Mononuclear cell (primary cell): ENCODE measurements around the gene COPS3. TPM values are rescaled to one million over a fixed set of nuclear protein-coding genes. Genes with fewer than 3 reads are reported as not detected.

ENCODE experiments used
- H3K27me3 ChIP-seq: 2 replicates; pipeline ENCODE4 v1.6.0; 2011; ENCODE audit warnings: low read length, control low read depth; ENCODE audit not compliant: insufficient read depth
- H3K4me1 ChIP-seq: 2 replicates; pipeline ENCODE4 v1.5.1; 2011; ENCODE audit warnings: mild to moderate bottlenecking, low read length, control low read depth; ENCODE audit not compliant: insufficient read depth
- H3K4me3 ChIP-seq: 2 replicates; pipeline ENCODE4 v1.5.1; 2011; ENCODE audit warnings: mild to moderate bottlenecking, low read length, moderate library complexity
- H3K9me3 ChIP-seq: 2 replicates; pipeline ENCODE4 v1.5.1; 2011; ENCODE audit warnings: low read depth, mild to moderate bottlenecking, control low read depth, low read length
- total RNA-seq: library from RNA; depleted of rRNA; stranded (reverse); fragments of >200 nt; gene quantifications from one replicate; pipeline ENCODE4 v1.2.3, GENCODE V29; 2012

The COPS3 gene
- total RNA-seq, 1 donor, result 99.7 TPM

DNA sequence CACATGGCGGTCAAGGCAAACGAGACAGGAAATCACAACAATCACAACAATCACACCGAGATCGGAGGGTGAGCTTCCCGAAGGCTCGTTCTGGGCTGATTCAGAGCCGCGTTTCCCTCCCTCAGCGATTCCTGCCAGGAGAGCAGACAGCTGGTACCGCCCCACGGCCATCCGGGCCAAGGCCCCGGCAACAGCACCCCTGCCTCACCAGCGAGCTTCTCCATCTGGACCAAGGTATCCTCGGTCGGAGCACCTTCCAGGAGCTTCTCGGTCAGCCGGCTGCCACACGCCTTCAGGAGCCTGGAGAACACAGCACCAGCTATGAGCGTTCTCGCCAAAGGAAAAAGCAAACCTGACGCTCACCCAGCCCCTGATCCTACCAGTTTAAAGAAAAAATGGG, 59.7 kb downstream of the COPS3 start:
- no peaks in the 10 kb centered on the region for H3K27me3 ChIP-seq
- H3K4me1 ChIP-seq, result no peaks in the 10 kb centered on the region
- H3K9me3 ChIP-seq, result no peaks in the 10 kb centered on the region
- no peak overlapping the region for H3K4me3 ChIP-seq

DNA sequence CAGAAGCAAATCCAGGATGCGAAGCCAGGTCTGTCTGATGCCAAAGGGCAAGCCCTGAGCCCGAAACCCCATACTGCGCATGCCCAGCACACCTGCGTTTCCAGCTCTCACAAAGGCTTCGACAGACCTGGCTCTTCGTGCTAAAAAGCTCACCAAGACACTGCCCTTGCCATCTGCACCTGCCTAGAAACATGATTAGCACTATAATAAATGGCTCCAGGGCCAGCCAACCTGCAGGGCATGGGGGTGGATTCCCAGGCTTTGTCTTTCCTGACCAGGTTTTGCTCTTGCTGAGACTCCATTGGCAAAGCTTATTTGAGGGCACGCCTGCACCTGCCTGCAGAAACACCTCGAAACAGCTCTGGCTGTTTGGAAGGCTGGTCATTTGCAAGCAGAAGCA, 60.5 kb downstream of the COPS3 start:
- no peaks in the 10 kb centered on the region for H3K27me3 ChIP-seq
- H3K9me3 ChIP-seq, result no peaks in the 10 kb centered on the region
- no peak overlapping the region for H3K4me3 ChIP-seq
- H3K4me1 ChIP-seq, result no peaks in the 10 kb centered on the region

GRCh38 chr17:17217995-17218394, 63.1 kb downstream of the COPS3 start:
- Histone ChIP-seq H3K4me3 (no peak overlapping the region), H3K27me3 (no peaks in the 10 kb centered on the region), H3K9me3 (no peaks in the 10 kb centered on the region), H3K4me1 (no peaks in the 10 kb centered on the region)

DNA sequence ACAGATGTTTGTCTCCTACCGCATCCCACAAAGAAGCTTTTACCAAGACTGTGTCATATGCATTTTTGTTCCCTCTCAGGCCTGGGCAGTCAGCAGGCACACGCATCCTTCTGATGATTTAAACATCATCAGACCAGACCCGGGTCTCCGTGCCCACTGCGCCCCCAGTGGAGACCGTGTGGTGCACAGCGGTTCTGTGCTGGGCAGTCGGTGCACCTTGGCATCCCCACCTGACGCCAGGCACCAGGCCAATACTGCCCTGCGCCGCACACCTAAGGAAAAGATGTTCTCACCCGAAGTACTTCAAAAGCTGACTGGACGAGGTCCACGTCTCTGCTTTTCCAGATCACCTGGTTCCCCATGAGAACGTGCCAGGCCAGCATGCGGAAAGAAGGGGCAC, 64.3 kb downstream of the COPS3 start:
- H3K4me3 ChIP-seq, result no peak overlapping the region
- H3K9me3 ChIP-seq, result no peaks in the 10 kb centered on the region
- no peaks in the 10 kb centered on the region for H3K27me3 ChIP-seq
- no peaks in the 10 kb centered on the region for H3K4me1 ChIP-seq

GRCh38 chr17:17216236-17216635, 64.8 kb downstream of the COPS3 start:
- no peak overlapping the region for H3K4me3 ChIP-seq
- no peaks in the 10 kb centered on the region for H3K4me1 ChIP-seq
- no peaks in the 10 kb centered on the region for H3K27me3 ChIP-seq
- no peaks in the 10 kb centered on the region for H3K9me3 ChIP-seq

DNA sequence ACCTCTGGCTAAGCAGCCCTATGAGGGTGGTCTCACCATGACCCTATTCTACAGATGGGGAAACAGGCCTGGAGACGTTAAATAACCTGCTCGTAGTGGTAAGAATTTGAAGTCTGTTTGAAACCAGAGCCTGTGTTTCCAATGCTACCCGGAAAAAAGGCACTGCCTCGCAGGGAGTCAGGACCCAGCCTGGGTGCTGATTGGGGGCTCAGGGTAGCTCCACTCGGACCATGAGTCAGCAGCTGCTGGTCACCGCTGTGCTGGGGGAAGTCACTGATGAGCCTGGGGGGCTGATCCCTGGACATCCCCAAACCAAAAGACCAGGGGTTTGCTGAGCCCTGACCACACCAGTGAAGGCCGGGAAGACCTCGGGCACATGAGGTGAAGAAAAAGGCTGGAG, 65.5 kb downstream of the COPS3 start:
- no peaks in the 10 kb centered on the region for H3K4me1 ChIP-seq
- no peak overlapping the region for H3K4me3 ChIP-seq
- no peaks in the 10 kb centered on the region for H3K9me3 ChIP-seq
- no peaks in the 10 kb centered on the region for H3K27me3 ChIP-seq

- Histone ChIP-seq H3K4me3 (no peak overlapping the region), H3K27me3 (no peaks in the 10 kb centered on the region), H3K4me1 (no peaks in the 10 kb centered on the region), H3K9me3 (no peaks in the 10 kb centered on the region)
Measured at GRCh38 chr17:17214646-17215436, 66.2 kb downstream of the COPS3 start.

GRCh38 chr17:17213775-17214174, 67.3 kb downstream of the COPS3 start:
- H3K4me3 ChIP-seq, result no peak overlapping the region
- H3K4me1 ChIP-seq, result no peaks in the 10 kb centered on the region
- no peaks in the 10 kb centered on the region for H3K27me3 ChIP-seq
- no peaks in the 10 kb centered on the region for H3K9me3 ChIP-seq

DNA sequence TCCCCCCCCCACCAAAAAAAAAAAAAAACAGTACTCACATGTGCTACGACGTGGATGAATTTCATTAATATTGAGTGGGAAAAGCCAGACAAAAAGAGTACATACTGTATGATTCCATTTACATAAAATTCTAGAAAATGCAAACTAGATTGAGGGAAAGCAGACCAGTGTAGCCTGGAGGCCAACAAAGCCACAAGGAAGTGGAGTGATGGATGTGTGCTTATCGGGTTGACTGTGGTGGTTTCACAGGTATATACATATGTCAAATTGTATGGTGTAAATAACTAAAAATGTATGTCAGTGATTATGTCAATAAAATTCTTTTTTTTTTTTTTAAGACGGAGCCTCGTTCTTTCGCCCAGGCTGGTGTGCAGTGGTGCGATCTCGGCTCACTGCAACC, 73.0 kb downstream of the COPS3 start:
- Histone ChIP-seq H3K4me1 (peaks cover 30% of the 10 kb centered on the region), H3K9me3 (no peaks in the 10 kb centered on the region), H3K27me3 (no peaks in the 10 kb centered on the region), H3K4me3 (no peak overlapping the region)

- H3K9me3 ChIP-seq, result no peaks in the 10 kb centered on the region
- H3K4me1 ChIP-seq, result peaks cover 30% of the 10 kb centered on the region
- H3K27me3 ChIP-seq, result no peaks in the 10 kb centered on the region
- no peak overlapping the region for H3K4me3 ChIP-seq
Measured at GRCh38 chr17:17206913-17207335, 74.1 kb downstream of the COPS3 start.

GRCh38 chr17:17206124-17206912, 74.7 kb downstream of the COPS3 start, which contains the start of gene PLD6:
TSS of gene PLD6 (minus strand) at chr17:17206333. CDS start at chr17:17206286, 47 bp downstream.
- peak within 1 kb of the TSS; percentile 38 for H3K4me3 ChIP-seq
- no peaks in the 10 kb centered on the region for H3K9me3 ChIP-seq
- peaks cover 30% of the 10 kb centered on the region for H3K4me1 ChIP-seq
- H3K27me3 ChIP-seq, result no peaks in the 10 kb centered on the region

DNA sequence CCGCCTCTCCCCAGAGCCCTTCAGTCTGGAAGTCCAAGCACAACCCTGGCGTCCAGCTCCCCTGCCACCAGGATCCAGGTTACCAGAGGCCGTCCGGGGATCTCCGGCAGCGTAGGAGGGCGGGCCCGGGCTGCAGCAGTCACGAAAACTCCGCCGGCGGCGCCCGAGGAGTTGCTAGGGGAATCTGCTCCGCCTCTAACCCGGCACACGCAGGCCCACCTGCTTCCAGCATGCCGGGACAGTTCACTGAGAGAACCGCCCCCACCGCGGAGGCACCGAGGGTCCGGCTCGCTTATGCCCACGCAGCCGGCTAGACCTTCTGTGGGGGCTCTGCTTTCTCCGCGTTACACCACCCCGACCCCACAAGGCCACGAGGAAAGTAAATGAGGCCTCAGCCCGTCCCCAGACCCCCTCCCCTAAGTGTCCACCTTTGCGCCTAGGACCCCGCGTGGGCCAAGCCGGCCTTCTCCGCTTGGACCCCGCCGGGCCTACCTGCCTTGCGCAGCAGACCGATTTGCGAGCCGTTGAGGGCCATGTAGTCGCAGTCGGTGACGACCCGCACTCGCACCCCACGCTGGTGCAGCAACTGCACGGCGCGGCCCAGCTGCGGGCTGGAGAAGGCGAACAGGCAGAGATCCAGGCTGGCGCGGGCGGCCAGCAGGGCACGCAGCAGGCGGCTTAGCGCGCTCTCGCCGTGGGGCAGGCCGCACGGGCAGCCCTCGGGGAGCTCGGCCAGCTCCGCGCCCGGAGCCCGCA, 75.5 kb downstream of the COPS3 start:
- Histone ChIP-seq H3K4me3 (peak overlapping the region; percentile 38), H3K4me1 (peaks cover 30% of the 10 kb centered on the region), H3K27me3 (no peaks in the 10 kb centered on the region), H3K9me3 (no peaks in the 10 kb centered on the region)

GRCh38 chr17:17204635-17205231, 76.3 kb downstream of the COPS3 start:
- Histone ChIP-seq H3K9me3 (no peaks in the 10 kb centered on the region), H3K4me1 (peaks cover 30% of the 10 kb centered on the region), H3K4me3 (peak overlapping the region; percentile 38), H3K27me3 (no peaks in the 10 kb centered on the region)

DNA sequence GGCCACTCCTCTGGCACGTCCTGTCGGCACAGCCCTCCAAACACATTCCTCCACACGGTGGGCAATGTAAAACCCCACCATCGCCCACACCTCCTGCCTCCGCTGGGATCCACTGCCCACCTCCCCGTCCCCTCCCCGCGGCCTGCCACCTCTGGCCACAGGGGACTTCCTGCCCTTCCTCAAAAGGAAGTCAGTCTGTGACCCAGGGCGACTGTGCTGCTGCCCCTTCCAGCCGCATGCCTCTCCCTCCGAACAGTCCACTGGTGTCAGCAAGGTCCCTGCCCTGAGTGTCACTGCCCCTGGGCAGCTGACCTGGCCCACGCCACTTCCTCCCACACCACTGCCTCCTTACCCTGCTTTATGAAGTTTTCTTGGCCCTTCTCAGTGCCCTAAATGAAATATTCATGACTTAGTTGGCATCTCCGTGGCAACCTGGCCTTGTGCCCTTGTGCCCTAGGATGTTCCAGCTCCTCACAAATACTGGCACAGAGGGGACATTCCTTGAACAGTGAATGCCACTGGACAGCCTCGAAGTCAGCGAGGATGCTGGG, 76.9 kb downstream of the COPS3 start:
- H3K9me3 ChIP-seq, result no peaks in the 10 kb centered on the region
- no peak overlapping the region for H3K4me3 ChIP-seq
- H3K4me1 ChIP-seq, result peaks cover 30% of the 10 kb centered on the region
- H3K27me3 ChIP-seq, result no peaks in the 10 kb centered on the region
